ENCODE results near the gene NDUFV3. TPM values are rescaled to one million over a fixed set of nuclear protein-coding genes. Genes with fewer than 3 reads are reported as not detected.
"Not testable (repeated sequence)": the region's sequence is repeated elsewhere in the genome, so short reads cannot be mapped to it uniquely, and the experiment has no call there.

The NDUFV3 gene
- total RNA-seq, 4 donors from 2014 or later, result 45.6 to 82.8 (median 64.1) TPM

- no peaks in the 10 kb centered on the region for H3K9me3 ChIP-seq
- in situ Hi-C loops (cut with MboI; ENCODE audit: low pct_ligation_motif_present in 1 of 4, low pct_unique_long_range_greater_than_20kb in 1 of 4, low sequenced_read_pairs in 3 of 4) (no loop called here), intact Hi-C loops (cut with DNase I; ENCODE audit: low total_unique reads) (no loop called here)
- TF ChIP-seq POLR2AphosphoS5 (IDR thresholded peaks at IDR 0.05) (no peak), POLR2A (IDR thresholded peaks at IDR 0.05) (no peak), EP300 (IDR thresholded peaks at IDR 0.05; ENCODE audit: low read depth) (no peak), CTCF (IDR thresholded peaks at IDR 0.05) (no peak)
- H3K4me1 ChIP-seq, result no peaks in the 10 kb centered on the region
- no peaks in the 10 kb centered on the region for H3K27me3 ChIP-seq
- WGBS, 2 donors (ENCODE audit: low coverage in 1 of 2), result 86 to 88% methylated on average over 15 to 18 of the region's 18 CpGs
- no peak overlapping the region for H3K27ac ChIP-seq
- no peak overlapping the region for H3K4me3 ChIP-seq
- no peak for DNase-seq
- H3K36me3 ChIP-seq, result peaks cover 0 to 23% (median 8%) of the 10 kb centered on the region in 4 donors
Measured at GRCh38 chr21:42847051-42847707, 45.9 kb upstream of the NDUFV3 start.

- no peak for TF ChIP-seq POLR2A (IDR thresholded peaks at IDR 0.05)
- no peak for TF ChIP-seq CTCF (IDR thresholded peaks at IDR 0.05)
- TF ChIP-seq EP300 (IDR thresholded peaks at IDR 0.05; ENCODE audit: low read depth), result no peak
- TF ChIP-seq POLR2AphosphoS5 (IDR thresholded peaks at IDR 0.05), result no peak
Measured at GRCh38 chr21:42847726-42848125, 45.4 kb upstream of the NDUFV3 start.

GRCh38 chr21:42848144-42848931 is 44.8 kb upstream of the NDUFV3 start:
- in situ Hi-C loops (cut with MboI; ENCODE audit: low pct_ligation_motif_present in 1 of 4, low pct_unique_long_range_greater_than_20kb in 1 of 4, low sequenced_read_pairs in 3 of 4); H3K4me1 ChIP-seq; H3K4me3 ChIP-seq; H3K27me3 ChIP-seq; H3K9me3 ChIP-seq; intact Hi-C loops (cut with DNase I; ENCODE audit: low total_unique reads); DNase-seq; H3K27ac ChIP-seq: not testable (repeated sequence)
- 92 to 94% methylated on average over 27 to 89 of the region's 95 CpGs for whole genome bisulfite sequencing, 2 donors (ENCODE audit: low coverage in 1 of 2)
- peaks cover 0 to 27% (median 8%) of the 10 kb centered on the region in 4 donors for H3K36me3 ChIP-seq

More at GRCh38 chr21:42847726-42848125, 45.4 kb upstream of the NDUFV3 start:
- H3K27ac ChIP-seq, result no peak overlapping the region
- WGBS, 2 donors (ENCODE audit: low coverage in 1 of 2), result 92 to 100% methylated on average over 2 to 4 of the region's 4 CpGs
- H3K9me3 ChIP-seq, result no peaks in the 10 kb centered on the region
- in situ Hi-C loops (cut with MboI; ENCODE audit: low pct_ligation_motif_present in 1 of 4, low pct_unique_long_range_greater_than_20kb in 1 of 4, low sequenced_read_pairs in 3 of 4), result no loop called here
- H3K4me1 ChIP-seq, result no peaks in the 10 kb centered on the region
- intact Hi-C loops (cut with DNase I; ENCODE audit: low total_unique reads), result no loop called here
- no peak overlapping the region for H3K4me3 ChIP-seq
- H3K36me3 ChIP-seq, result peaks cover 0 to 27% (median 8%) of the 10 kb centered on the region in 4 donors
- no peak for DNase-seq
- H3K27me3 ChIP-seq, result no peaks in the 10 kb centered on the region

- Histone ChIP-seq H3K36me3 (peaks cover 0 to 34% (median 9%) of the 10 kb centered on the region in 4 donors), H3K4me3 (no peak overlapping the region), H3K27me3 (no peaks in the 10 kb centered on the region), H3K9me3 (no peaks in the 10 kb centered on the region), H3K4me1 (no peaks in the 10 kb centered on the region), H3K27ac (no peak overlapping the region)
- in situ Hi-C loops (cut with MboI; ENCODE audit: low pct_ligation_motif_present in 1 of 4, low pct_unique_long_range_greater_than_20kb in 1 of 4, low sequenced_read_pairs in 3 of 4) (no loop called here), intact Hi-C loops (cut with DNase I; ENCODE audit: low total_unique reads) (no loop called here)
- no peak for TF ChIP-seq CTCF (IDR thresholded peaks at IDR 0.05)
- no peak for TF ChIP-seq EP300 (IDR thresholded peaks at IDR 0.05; ENCODE audit: low read depth)
- TF ChIP-seq POLR2AphosphoS5 (IDR thresholded peaks at IDR 0.05), result no peak
- TF ChIP-seq POLR2A (IDR thresholded peaks at IDR 0.05), result no peak
- no peak for DNase-seq
- WGBS, 2 donors (ENCODE audit: low coverage in 1 of 2), result 93% methylated on average over 54 of the region's 54 CpGs; no CpG with 5 or more reads in 1 of the 2 donors
Measured at GRCh38 chr21:42848932-42849758, 44.0 kb upstream of the NDUFV3 start.

Measured in transverse colon (tissue), 4 donors.